Glomerular visceral epithelial cell (primary cell): Measurements from ENCODE around the gene ADAMTS3.

Source experiments
- DNase-seq: peaks from one replicate; pipeline ENCODE4 v3.0.0-alpha.2; 2016; ENCODE audit errors: extremely low spot score

The ADAMTS3 gene

DNA sequence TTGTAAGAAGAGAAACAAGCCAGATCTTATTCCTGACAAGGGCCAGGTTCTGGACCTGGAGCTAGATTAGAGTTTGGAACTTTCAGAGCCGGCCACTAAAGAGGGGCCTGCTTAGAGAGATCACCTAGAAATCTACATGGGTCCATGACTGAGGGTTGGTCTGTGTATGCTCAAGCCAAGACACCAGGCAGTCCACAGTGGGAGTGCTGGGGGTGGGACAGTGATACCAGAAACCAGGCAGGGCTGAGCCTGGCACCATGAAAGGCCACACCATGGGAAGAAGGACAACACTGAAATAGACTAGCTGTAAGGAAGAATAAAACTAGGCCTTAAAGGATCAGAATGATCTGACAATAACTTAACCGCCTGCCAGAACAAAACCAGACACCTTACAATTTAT lies 267.3 kb downstream of the ADAMTS3 start:
- DNase-seq = no peak

GRCh38 chr4:72300126-72300525 lies 268.9 kb downstream of the ADAMTS3 start:
- no peak for DNase-seq

DNA sequence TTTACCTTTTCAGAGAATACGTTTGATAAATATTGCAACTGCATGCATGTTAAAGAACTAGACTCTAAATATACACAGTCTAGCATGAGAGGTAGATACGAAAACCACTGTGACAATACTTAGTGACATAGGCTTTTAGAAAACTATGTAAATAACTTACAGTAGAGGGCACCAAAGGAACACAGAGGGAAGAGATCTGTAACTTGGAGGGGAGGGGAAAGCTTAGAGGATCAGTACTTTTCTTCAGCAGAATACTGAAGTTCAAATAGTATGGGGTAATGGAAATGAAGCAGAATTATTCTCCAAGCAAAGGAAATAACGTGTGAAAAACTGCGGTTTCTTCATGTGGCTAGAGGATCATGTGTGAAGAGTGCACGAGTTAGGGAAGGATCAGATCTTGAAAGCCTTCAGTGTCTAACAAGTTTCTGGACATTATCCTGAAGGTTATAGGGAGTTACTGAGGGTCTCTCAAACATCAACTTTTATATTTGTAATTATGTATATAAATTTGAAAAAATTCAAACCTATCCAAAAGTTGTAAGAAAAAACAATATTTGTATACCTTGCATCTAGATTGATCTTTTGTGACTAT lies 273.0 kb downstream of the ADAMTS3 start:
- DNase-seq = peak; percentile 53

DNA sequence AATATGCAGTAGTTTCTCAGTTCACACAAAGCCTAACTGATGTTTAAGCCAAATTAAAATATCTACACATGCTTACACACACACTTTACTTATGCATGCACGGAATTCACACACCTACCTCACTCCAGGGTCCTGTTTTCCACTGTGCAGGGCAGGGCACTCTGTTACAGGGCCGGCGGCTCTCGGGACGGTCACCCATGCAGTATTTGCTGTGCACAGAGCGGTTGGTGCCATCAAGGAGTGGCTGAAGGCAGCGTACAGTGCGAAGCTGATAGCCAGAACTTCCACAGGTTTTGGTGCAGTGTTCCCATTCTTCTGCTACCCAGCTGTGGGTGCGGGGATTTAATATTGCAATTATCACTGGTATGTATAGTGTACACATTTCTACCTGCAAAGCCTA lies 278.3 kb downstream of the ADAMTS3 start:
- DNase-seq = no peak

DNA sequence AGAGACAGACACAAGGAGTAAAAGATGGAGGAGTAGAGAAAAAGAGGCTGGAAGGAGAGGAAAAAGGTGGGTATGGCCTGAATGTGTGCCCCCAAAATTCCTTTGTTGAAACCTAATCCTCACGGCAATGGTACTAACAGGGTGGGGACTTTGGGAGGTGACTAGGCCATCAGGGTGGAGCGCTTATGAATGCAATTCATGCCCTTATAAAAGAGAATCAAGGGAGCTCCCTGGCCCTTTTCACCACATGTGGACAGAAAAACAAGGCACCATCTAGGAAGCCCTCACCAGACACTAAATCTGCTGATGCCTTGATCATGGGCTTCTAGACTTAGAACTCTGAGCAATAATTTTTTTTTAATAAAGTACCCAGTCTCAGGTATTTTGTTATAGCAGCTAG lies 282.1 kb downstream of the ADAMTS3 start:
- DNase-seq = no peak

- peak; percentile 17 for DNase-seq
Observed at GRCh38 chr4:72286185-72286584, 282.8 kb downstream of the ADAMTS3 start.

DNA sequence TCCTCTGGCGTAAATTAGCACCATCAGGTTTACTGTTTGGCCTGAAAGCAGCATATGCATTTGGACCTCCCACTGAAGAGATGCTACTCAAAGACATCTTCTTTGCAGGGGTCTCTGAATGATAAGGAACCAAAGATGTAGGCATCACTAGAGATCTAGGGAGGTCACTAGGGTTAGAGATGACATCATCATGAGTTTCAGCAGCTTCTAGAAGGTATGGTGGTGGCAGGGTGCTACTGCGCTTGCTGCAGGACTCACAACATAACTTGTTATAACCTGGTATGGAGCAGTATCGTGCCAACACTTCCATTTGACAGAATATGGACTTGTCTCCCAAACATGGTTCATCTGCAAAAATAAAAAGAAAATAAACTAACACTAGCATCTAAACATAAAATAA lies 285.7 kb downstream of the ADAMTS3 start:
- no peak for DNase-seq

GRCh38 chr4:72280252-72280651 lies 288.8 kb downstream of the ADAMTS3 start:
- no peak for DNase-seq

- peak; percentile 77 for DNase-seq
Observed at GRCh38 chr4:72275381-72275780, 293.6 kb downstream of the ADAMTS3 start.

DNA sequence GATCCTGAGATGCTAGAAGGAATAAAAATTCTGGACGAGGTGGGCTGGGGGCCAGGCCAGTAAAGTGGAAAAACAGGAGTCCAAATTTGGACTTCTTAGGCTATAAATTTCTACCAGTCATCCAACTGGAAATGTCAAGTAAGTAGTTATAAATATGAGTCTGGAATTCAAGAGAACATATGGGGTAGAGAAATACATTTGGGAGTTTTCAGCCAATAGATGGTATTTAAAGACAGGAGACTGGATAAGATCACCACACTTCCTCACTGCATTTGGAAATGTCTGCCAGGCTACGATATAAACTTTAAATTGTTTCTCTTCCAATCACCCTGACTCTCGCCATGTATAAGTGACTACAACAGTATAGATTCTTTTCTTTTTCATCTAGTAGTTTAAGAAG lies 294.8 kb downstream of the ADAMTS3 start:
- no peak for DNase-seq

GRCh38 chr4:72255269-72255668 lies 313.8 kb downstream of the ADAMTS3 start:
- DNase-seq = no peak

DNA sequence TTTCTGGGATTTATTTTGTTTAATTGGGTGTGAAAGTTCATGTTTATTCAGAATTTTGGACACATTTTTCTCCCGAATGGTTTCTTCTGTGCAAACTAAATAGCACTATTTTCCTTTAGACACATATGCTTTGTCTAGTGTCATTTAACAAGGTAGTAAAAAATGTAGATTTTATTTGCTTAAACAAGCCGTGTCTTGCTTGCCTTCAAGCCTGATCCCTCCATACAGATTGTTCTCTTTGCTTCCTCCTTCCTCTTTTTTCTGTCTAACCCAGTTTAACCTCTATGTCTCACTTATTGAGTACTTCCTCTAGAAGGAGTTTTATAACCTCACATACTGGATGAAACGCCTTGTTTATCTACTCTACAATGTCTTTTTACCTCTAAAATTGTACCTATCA lies 325.4 kb downstream of the ADAMTS3 start:
- no peak for DNase-seq

- DNase-seq = no peak
Observed at GRCh38 chr4:72239487-72240116, 329.4 kb downstream of the ADAMTS3 start.
